Activated CD8-positive, alpha-beta memory T cell treated with anti-CD3 and anti-CD28 coated beads, Interleukin-2, amount 50 U/mL, for 4 hours (primary cell): Measurements from ENCODE around the gene TMEM179B.
A peak's percentile ranks its signal among the peaks of the same experiment; 100 is the strongest.

Experiments
- DNase-seq: peaks from one replicate; pipeline ENCODE4 v3.0.0-alpha.2; 2020

TMEM179B gene

GRCh38 chr11:62839050-62839945, 52.1 kb downstream of the TMEM179B start, which contains the start of gene WDR74:
WDR74 (minus strand) TSS chr11:62839590; CDS start chr11:62839570, 20 bp downstream.
- DNase-seq: peak; percentile 94
